Type B pancreatic cell (in vitro differentiated cells): ENCODE measurements around the gene EIF1AD. TPM values are rescaled to one million over a fixed set of nuclear protein-coding genes. Genes with fewer than 3 reads are reported as not detected.
A peak's percentile ranks its signal among the peaks of the same experiment; 100 is the strongest.

ENCODE experiments used
- DNase-seq: peaks from one replicate; pipeline ENCODE4 v3.0.0; 2021; ENCODE audit warnings: mixed read lengths; ENCODE audit not compliant: unreplicated experiment; ENCODE audit errors: extremely low spot score
- H3K27ac Mint-ChIP-seq: 2 replicates; pipeline ENCODE4 v1.8.0; 2021; ENCODE audit warnings: mild to moderate bottlenecking, mixed read lengths
- H3K27me3 Mint-ChIP-seq: 2 replicates; pipeline ENCODE4 v1.8.0; 2021; ENCODE audit warnings: mixed read lengths
- H3K36me3 Mint-ChIP-seq: 2 replicates; pipeline ENCODE4 v1.8.0; 2021; ENCODE audit warnings: mixed read lengths
- H3K4me1 Mint-ChIP-seq: one replicate; pipeline ENCODE4 v1.8.0; 2021; ENCODE audit warnings: mixed read lengths; ENCODE audit not compliant: unreplicated experiment
- H3K4me3 Mint-ChIP-seq: 2 replicates; pipeline ENCODE4 v1.8.0; 2021; ENCODE audit warnings: mild to moderate bottlenecking, mixed read lengths
- H3K9me3 Mint-ChIP-seq: 2 replicates; pipeline ENCODE4 v1.8.0; 2021; ENCODE audit warnings: mixed read lengths
- long read RNA-seq: library from polyadenylated mRNA; unstranded; transcript quantifications from one replicate; pipeline ENCODE4 v2.0.0, GENCODE V29; 2020
- total RNA-seq: library from RNA; stranded (reverse); gene quantifications from 2 replicates; pipeline ENCODE4 v1.2.1, GENCODE V29; 2021; ENCODE audit warnings: low replicate concordance
- TF ChIP-seq, protein P1 (sequence below): fragments of 200-600 bp; sonication (generic); conservative IDR thresholded peaks from 2 replicates; pipeline ENCODE4 v1.5.0; 2021; ENCODE audit warnings: antibody characterized with exemption, mild to moderate bottlenecking

EIF1AD gene, protein sequence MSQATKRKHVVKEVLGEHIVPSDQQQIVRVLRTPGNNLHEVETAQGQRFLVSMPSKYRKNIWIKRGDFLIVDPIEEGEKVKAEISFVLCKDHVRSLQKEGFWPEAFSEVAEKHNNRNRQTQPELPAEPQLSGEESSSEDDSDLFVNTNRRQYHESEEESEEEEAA
- total RNA-seq: 38.4 and 44.8 TPM in 2 replicates
- long read RNA-seq, transcript EIF1AD-211 (6 exons, 965 nt): minor isoform, 6 of 26 reads
- long read RNA-seq, transcript EIF1AD-206 (6 exons, 889 nt): major isoform, 9 of 26 reads
- long read RNA-seq, partial matches to known transcripts: 0 of 26 reads
- long read RNA-seq, other reads (novel, unspliced or antisense): 6 of 26 reads

DNA sequence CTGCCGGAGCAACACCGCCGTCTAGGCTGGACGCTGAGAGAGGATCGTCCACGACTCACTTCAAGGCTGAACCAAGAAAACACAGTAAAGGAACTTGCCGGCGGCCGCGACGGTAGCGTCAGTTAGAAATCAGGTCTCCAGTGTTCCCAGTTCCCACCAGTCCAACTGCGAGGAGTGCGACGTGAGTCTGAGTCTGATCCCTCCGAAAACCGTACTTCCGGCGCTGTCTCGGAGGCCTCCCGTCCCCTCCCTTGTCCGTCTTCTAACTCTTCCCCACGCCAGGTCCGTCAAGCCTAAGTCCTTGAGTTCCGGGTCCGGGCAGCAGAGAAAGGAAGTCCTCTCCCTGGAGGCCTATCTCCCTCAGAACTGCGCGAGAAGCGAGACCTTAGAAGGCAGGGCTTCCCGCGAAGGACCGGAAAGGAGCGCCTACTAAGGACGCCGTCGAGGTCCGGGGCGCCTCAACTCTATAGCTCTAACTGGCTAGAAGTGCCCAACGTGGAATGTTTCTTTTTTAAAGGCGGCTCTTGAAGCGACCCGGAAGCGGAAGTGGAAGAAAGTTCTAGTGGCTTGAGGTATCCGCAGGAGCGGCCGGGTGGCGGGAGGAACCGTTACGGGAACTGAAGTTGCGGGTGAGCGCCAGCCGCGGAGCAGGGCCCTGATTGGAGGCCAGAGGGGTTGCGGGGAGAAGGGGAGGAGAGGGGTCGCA, at the start of gene EIF1AD, which contains the start of gene BANF1:
Gene EIF1AD, minus strand, starts transcription at position 216 of the 706 bp plus-strand sequence. CDS start 1,768 bp downstream, outside the sequence.
Gene BANF1, plus strand, starts transcription at position 562 of the 706 bp plus-strand sequence. CDS start 748 bp downstream, outside the sequence.
- Mint-ChIP-seq H3K4me3 (peak within 1 kb of the TSS; percentile 100), H3K27ac (peak within 1 kb of the TSS; percentile 99), H3K9me3 (no peaks in the 10 kb centered on the region), H3K27me3 (no peaks in the 10 kb centered on the region), H3K36me3 (peaks cover 19% of the 10 kb centered on the region), H3K4me1 (peaks cover 21% of the 10 kb centered on the region)
- DNase-seq: peak; percentile 93
- TF ChIP-seq, protein P1, sequence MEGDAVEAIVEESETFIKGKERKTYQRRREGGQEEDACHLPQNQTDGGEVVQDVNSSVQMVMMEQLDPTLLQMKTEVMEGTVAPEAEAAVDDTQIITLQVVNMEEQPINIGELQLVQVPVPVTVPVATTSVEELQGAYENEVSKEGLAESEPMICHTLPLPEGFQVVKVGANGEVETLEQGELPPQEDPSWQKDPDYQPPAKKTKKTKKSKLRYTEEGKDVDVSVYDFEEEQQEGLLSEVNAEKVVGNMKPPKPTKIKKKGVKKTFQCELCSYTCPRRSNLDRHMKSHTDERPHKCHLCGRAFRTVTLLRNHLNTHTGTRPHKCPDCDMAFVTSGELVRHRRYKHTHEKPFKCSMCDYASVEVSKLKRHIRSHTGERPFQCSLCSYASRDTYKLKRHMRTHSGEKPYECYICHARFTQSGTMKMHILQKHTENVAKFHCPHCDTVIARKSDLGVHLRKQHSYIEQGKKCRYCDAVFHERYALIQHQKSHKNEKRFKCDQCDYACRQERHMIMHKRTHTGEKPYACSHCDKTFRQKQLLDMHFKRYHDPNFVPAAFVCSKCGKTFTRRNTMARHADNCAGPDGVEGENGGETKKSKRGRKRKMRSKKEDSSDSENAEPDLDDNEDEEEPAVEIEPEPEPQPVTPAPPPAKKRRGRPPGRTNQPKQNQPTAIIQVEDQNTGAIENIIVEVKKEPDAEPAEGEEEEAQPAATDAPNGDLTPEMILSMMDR: no peak

DNA sequence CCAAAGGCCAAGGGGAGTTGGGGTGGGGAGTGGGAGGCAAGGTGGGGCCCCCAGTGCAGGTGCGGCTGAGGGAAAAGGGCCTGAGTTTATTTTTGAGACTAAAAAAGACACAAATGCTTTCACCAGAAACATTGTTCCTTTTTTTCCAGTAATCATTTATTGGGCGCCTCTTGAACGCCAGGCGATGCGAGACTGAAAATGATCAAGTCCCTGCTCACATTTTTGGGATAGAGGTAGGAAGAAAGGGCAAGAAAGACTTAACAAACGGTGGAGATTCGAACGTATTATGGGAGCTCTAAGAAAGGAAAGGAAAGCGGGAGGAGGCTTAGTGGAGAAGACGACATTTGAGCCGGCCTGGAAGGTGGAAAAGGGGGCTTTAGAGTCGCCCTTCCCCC, 49.4 kb upstream of the EIF1AD start:
- peak overlapping the region; percentile 100 for H3K4me3 Mint-ChIP-seq
- peaks cover 24% of the 10 kb centered on the region for H3K4me1 Mint-ChIP-seq
- TF ChIP-seq, protein P1: no peak
- no peak for DNase-seq
- peak overlapping the region; percentile 86 for H3K27ac Mint-ChIP-seq
- peaks cover 13% of the 10 kb centered on the region for H3K36me3 Mint-ChIP-seq
- peaks cover 11% of the 10 kb centered on the region for H3K27me3 Mint-ChIP-seq
- H3K9me3 Mint-ChIP-seq: no peaks in the 10 kb centered on the region

DNA sequence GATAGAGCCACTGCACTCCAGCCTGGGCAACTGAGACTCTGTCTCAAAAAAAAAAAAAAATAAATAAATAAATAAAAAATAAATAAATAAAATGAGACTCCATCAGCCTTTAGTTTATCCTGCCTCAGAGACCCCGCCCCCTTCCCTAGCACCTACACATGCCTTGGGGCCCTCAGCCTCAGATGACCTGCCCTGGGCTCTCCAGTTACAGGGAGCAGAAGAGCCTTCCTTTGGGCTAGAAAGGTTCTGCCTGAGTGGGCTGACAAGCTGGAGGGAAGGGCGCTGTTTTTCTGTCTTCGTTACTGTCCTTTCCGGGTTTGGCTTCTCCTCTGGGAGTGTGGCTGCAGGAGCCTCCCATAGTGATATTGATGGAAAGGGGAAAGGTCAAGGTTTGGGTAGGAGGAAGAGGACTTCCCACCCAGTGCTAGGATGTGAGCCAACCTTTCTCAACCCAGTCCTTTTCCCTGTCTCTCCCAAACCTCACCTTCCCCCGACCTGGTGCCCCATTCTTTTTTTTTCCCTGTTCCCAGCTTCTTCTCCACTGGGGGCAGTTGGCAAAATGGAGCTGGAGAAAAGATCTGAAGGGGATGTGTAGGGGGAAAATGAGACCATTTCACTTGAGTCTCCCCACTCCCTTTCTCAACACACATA, 48.7 kb upstream of the EIF1AD start:
- Mint-ChIP-seq H3K27ac (peak overlapping the region; percentile 86), H3K36me3 (peaks cover 12% of the 10 kb centered on the region), H3K27me3 (peaks cover 11% of the 10 kb centered on the region), H3K9me3 (no peaks in the 10 kb centered on the region), H3K4me1 (peaks cover 24% of the 10 kb centered on the region), H3K4me3 (peak overlapping the region; percentile 100)
- TF ChIP-seq, protein P1: no peak
- no peak for DNase-seq

DNA sequence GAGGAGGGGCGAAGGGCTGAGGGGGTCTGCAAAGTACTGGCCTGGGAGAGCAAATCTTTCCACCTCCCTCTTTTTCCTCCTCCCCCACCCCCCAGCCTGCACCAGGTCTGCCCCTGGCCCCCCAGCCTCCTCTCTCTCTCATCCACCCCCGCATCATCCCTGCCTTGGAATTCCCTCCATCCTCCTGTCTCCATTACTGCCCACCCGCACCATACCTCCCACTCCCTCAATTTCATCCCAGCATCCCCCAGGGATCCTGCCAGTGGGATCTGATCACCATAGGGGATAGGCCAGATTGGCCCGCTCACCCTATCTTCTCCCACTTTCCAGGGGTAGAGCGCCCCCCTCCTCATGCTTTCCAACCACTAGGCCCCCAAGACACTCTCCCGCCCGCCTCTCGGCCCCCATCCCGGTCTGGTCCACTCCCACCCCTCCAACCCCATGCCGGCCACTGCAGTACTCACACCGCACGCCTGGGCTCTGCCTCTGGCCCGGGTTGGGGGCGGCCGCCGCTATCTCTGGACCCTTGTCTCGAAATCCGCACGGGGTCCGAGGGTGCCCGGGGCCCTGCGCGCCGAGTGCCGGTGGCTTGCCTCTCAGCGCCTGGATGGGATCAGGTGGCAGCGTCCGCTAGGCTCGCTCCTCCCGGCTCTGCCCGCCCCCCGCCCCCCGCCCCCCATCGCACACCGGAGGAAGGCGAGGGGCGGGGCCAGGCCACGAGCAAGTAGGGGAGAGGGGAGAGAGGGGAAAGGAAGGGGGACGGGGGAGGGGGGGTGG, 46.8 kb upstream of the EIF1AD start, which contains the start of gene GAL3ST3:
Gene GAL3ST3, minus strand, starts transcription at position 615 of the 777 bp plus-strand sequence. CDS start 3,746 bp downstream, outside the sequence.
- peak within 1 kb of the TSS; percentile 72 for H3K4me3 Mint-ChIP-seq
- peaks cover 20% of the 10 kb centered on the region for H3K4me1 Mint-ChIP-seq
- no peak for DNase-seq
- no peaks in the 10 kb centered on the region for H3K9me3 Mint-ChIP-seq
- TF ChIP-seq, protein P1: peak; percentile 45
- H3K36me3 Mint-ChIP-seq: peaks cover 7% of the 10 kb centered on the region
- no peak within 1 kb of the TSS for H3K27ac Mint-ChIP-seq
- peaks cover 11% of the 10 kb centered on the region for H3K27me3 Mint-ChIP-seq
